Measurements from ENCODE around the gene BST1. TPM values are rescaled to one million over a fixed set of nuclear protein-coding genes. Genes with fewer than 3 reads are reported as not detected.

BST1 gene
- total and polyA plus RNA-seq, 2 donors (not counting 3 experiments of a cell fraction or from before 2014, with no cell fraction given) = 10.7 to 14.0 TPM

DNA sequence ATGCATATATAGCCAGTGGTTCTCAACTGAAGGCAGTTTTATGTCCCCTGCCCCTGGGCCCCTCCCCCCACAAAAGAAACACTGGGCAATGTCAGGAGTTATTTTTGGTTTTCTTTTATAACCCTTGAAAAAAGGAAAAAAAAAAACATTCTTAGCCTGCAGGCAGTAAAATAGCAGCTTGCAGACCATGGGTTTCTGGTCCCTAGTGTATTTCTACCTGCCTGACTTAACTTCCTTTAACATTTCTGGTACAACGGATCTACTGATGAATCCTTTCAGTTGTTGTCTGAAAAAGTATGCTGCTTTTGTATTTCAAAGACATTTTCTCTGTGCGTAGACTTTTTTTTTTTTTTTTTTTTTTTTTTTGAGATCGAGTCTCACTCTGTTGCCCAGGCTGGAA lies 32.3 kb upstream of the BST1 start:
- no peaks in the 10 kb centered on the region for H3K9me3 ChIP-seq (replicated peaks; ENCODE audit: control insufficient read depth, insufficient read depth, low read length)
- CTCF ChIA-PET = no interaction called here
- POLR2A ChIA-PET = no interaction called here
- no peaks in the 10 kb centered on the region for H4K20me1 ChIP-seq (replicated peaks; ENCODE audit: control insufficient read depth, extremely low read depth, insufficient read depth, low read length)
- dilution Hi-C loops (cut with MboI; ENCODE audit: extremely low pct_ligation_motif_present, low sequenced_read_pairs) = no loop called here
- H3K36me3 ChIP-seq (ENCODE audit: control insufficient read depth in 2 of 2, extremely low read depth in 1 of 2, insufficient read depth in 2 of 2, low read length in 2 of 2) = peaks cover 0 to 3% of the 10 kb centered on the region in 2 experiments
- H3K4me3 ChIP-seq (replicated peaks in 1 of 3; ENCODE audit: insufficient read depth in 1 of 3, low read depth in 1 of 3, low read length in 3 of 3) = no peak overlapping the region
- no peak overlapping the region for H3K9ac ChIP-seq (replicated peaks; ENCODE audit: extremely low read depth, insufficient read depth, low read length)
- DNase-seq (ENCODE audit: low read depth, low spot score) (no peak), FAIRE-seq (no peak)
- TF ChIP-seq, protein P1, sequence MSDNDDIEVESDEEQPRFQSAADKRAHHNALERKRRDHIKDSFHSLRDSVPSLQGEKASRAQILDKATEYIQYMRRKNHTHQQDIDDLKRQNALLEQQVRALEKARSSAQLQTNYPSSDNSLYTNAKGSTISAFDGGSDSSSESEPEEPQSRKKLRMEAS (IDR thresholded peaks at IDR 0.05; ENCODE audit: insufficient read depth, insufficient read length) = no peak
- TF ChIP-seq POLR2AphosphoS5 (IDR thresholded peaks at IDR 0.05; ENCODE audit: insufficient read depth, low read depth, low read length) (no peak), GATA2 (IDR thresholded peaks at IDR 0.05; ENCODE audit: insufficient read depth, insufficient read length, low read depth, low read length) (no peak), FOS (IDR thresholded peaks at IDR 0.05; ENCODE audit: borderline replicate concordance, insufficient read depth, low read length) (no peak), JUN (IDR thresholded peaks at IDR 0.05; ENCODE audit: borderline replicate concordance, insufficient read depth, insufficient read length, low read depth) (no peak), MYC (IDR thresholded peaks at IDR 0.05; ENCODE audit: low read depth, low read length) (no peak), POLR2A (IDR thresholded peaks at IDR 0.05; ENCODE audit: low read depth, low read length) (no peak), EZH2 (IDR thresholded peaks at IDR 0.05; ENCODE audit: borderline replicate concordance, low read depth, low read length, severe bottlenecking) (no peak)
- TF ChIP-seq, protein P2, sequence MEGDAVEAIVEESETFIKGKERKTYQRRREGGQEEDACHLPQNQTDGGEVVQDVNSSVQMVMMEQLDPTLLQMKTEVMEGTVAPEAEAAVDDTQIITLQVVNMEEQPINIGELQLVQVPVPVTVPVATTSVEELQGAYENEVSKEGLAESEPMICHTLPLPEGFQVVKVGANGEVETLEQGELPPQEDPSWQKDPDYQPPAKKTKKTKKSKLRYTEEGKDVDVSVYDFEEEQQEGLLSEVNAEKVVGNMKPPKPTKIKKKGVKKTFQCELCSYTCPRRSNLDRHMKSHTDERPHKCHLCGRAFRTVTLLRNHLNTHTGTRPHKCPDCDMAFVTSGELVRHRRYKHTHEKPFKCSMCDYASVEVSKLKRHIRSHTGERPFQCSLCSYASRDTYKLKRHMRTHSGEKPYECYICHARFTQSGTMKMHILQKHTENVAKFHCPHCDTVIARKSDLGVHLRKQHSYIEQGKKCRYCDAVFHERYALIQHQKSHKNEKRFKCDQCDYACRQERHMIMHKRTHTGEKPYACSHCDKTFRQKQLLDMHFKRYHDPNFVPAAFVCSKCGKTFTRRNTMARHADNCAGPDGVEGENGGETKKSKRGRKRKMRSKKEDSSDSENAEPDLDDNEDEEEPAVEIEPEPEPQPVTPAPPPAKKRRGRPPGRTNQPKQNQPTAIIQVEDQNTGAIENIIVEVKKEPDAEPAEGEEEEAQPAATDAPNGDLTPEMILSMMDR (IDR thresholded peaks at IDR 0.05; ENCODE audit: extremely low read depth in 1 of 2, insufficient read depth in 1 of 2, low read depth in 1 of 2, low read length in 2 of 2) = no peak
- H3K79me2 ChIP-seq (ENCODE audit: control insufficient read depth, insufficient read depth, low read length) = peaks cover 60% of the 10 kb centered on the region
- no peak overlapping the region for H2AFZ ChIP-seq (ENCODE audit: low read depth, low read length)
- no TSS peak for BruUV-seq (replicated peaks)
- H3K9me1 ChIP-seq (replicated peaks; ENCODE audit: control insufficient read depth, extremely low read depth, insufficient read depth, low read length) = no peaks in the 10 kb centered on the region
- H3K4me1 ChIP-seq (ENCODE audit: control insufficient read depth, extremely low read depth, insufficient read depth, low read length) = peaks cover 27% of the 10 kb centered on the region
- no peak overlapping the region for H3K4me2 ChIP-seq (ENCODE audit: insufficient read depth, low read length)
- intact Hi-C loops (cut with micrococcal nuclease) = no loop called here
- no peak overlapping the region for H3K27ac ChIP-seq (ENCODE audit: insufficient read depth, low read depth, low read length)
- H3K27me3 ChIP-seq (ENCODE audit: control insufficient read depth in 2 of 2, insufficient read depth in 2 of 2, low read length in 2 of 2) = no peaks in the 10 kb centered on the region
